Head of caudate nucleus (tissue), 42 donors: ENCODE measurements around the gene TBC1D19.
"Not testable (repeated sequence)": the region's sequence is repeated elsewhere in the genome, so short reads cannot be mapped to it uniquely, and the experiment has no call there.

ENCODE experiments used
- DNase-seq, 42 donors: peaks; one replicate each; pipeline versions ENCODE4 v3.0.0 to v3.0.0-alpha.2; 2020 to 2021; ENCODE audit warnings: mixed read lengths in 7 of 42
- intact Hi-C: fragments of 100-400 bp; cut with DNase I; formaldehyde crosslinking; loops from one replicate; pipeline ENCODE4 v1.15.0; 2022

The TBC1D19 gene

DNA sequence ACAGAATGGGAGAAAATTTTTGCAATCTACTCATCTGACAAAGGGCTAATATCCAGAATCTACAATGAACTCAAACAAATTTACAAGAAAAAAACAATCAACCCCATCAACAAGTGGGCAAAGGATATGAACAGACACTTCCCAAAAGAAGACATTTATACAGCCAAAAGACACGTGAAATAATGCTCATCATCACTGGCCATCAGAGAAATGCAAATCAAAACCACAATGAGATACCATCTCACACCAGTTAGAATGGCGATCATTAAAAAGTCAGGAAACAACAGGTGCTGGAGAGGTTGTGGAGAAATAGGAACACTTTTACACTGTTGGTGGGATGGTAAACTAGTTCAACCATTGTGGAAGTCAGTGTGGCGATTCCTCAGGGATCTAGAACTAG is 9.7 kb downstream of the TBC1D19 start:
- not testable (repeated sequence) for DNase-seq

DNA sequence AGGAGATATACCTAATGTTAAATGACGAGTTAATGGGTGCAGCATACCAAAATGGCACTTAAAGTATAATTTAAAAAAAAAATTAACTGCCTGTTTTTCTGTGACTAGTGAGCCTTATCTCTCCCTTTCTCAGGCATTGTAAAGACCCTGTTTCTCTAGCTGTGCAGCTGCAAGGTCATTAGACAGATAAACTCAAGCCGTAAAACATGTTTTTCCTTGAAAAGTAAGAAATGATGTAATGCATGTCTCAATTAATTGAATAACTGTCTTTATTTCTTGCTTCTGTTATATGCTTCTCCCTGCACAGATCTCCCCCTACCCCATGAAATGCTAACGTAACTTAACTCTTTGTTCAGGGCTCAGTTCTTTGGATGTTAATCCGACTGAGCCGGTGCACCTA is 10.5 kb downstream of the TBC1D19 start:
- intact Hi-C loops = no loop called here
- no peak for DNase-seq

More for the DNA sequence above, 9.7 kb downstream of the TBC1D19 start:
- intact Hi-C loops = not testable (repeated sequence)

- intact Hi-C loops = no loop called here
- DNase-seq = no peak
Measured at GRCh38 chr4:26594778-26595177, 10.9 kb downstream of the TBC1D19 start.

GRCh38 chr4:26596843-26597242 is 13.0 kb downstream of the TBC1D19 start:
- no peak for DNase-seq
- intact Hi-C loops = no loop called here

- no peak for DNase-seq
- intact Hi-C loops = no loop called here
Measured at GRCh38 chr4:26601204-26601603, 17.3 kb downstream of the TBC1D19 start.

DNA sequence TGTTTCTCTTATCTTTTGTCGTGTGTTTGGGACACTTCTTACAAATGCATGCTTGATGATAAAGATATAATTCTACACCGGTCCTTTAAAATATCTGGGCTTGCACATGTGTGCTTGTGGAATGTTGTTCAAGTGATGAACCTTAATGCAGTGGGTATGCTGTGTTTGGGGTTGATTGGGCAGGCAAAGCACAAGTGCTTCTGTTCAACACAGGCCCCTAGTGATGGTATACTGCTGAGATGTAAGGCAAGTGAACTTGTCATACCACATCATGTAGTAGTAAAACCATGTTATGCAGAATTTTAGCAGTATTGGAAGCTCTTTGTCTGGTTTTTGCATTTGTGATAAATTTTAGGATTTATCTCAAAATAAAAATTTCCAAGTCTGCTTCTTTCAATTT is 23.9 kb downstream of the TBC1D19 start:
- DNase-seq = no peak
- intact Hi-C loops = no loop called here

GRCh38 chr4:26609391-26609790 is 25.5 kb downstream of the TBC1D19 start:
- no peak for DNase-seq
- intact Hi-C loops = no loop called here

- intact Hi-C loops = no loop called here
- DNase-seq = no peak
Measured at GRCh38 chr4:26609868-26610267, 26.0 kb downstream of the TBC1D19 start.

- no peak for DNase-seq
- intact Hi-C loops = no loop called here
Measured at GRCh38 chr4:26611372-26611771, 27.5 kb downstream of the TBC1D19 start.

DNA sequence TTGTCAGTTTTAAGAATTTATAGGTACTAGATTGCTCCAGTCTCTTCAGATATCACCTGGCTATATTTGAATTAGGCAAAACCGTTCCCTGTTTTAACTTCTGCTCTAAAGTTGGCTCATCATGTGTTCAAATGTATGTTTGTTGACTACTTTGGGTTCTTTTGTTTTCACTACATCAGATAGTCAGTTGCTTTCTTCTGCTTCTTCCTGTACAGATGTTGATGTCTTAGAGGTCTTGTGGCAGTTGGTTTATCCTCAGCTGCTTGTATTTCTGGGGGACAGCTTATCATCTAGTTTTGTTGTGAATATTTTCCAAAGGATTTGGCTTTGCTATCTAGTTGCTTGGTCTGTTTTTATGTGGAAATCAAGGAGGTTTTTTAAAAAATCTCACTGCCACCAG is 28.0 kb downstream of the TBC1D19 start:
- DNase-seq = no peak
- intact Hi-C loops = no loop called here

- DNase-seq = no peak
- intact Hi-C loops = no loop called here
Measured at GRCh38 chr4:26613237-26613636, 29.4 kb downstream of the TBC1D19 start.

DNA sequence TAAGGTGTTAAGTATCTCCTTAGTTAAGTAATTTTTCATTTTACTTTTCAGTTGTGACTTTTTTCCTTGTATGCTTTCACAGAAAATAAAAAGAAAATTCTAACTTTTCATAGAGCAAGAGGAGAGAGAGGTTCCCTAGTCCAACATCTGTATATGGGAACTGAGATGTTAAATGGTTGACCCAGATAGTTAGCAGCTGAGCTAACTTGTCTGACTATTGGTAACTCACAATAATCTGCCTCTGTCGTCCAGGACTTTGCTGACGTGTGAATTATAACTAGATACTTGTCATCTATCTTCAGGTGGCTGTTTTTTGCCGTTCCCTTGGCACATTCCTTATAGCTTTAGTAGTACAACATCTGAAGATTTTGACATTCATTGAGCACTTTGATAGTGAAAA is 29.9 kb downstream of the TBC1D19 start:
- no peak for DNase-seq
- intact Hi-C loops = no loop called here

DNA sequence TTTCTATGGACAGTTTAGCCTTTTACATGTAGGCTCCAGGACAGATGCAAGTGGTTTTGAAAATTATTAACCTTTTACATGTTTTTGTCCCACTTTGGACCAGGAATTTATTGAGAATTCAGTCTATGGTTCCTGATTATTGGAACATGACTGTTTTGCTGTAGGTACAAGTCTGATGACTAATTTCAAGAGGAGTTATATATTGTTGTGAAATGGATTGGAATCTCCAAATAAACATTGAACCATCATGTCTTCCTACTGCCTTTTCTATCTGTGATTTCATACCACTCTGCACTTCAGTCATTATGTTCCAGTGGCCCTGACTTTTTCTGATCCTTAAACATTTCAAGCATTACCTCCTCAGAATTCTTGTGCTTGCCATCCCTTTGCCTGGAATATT is 35.9 kb downstream of the TBC1D19 start:
- intact Hi-C loops = no loop called here
- DNase-seq = no peak

- no peak for DNase-seq
- intact Hi-C loops = no loop called here
Measured at GRCh38 chr4:26621366-26621765, 37.5 kb downstream of the TBC1D19 start.

- intact Hi-C loops = no loop called here
Measured at GRCh38 chr4:26622913-26623312, 39.0 kb downstream of the TBC1D19 start.

GRCh38 chr4:26626658-26627057 is 42.8 kb downstream of the TBC1D19 start:
- DNase-seq, intact Hi-C loops: not testable (repeated sequence)

More at GRCh38 chr4:26622913-26623312, 39.0 kb downstream of the TBC1D19 start:
- DNase-seq = no peak

DNA sequence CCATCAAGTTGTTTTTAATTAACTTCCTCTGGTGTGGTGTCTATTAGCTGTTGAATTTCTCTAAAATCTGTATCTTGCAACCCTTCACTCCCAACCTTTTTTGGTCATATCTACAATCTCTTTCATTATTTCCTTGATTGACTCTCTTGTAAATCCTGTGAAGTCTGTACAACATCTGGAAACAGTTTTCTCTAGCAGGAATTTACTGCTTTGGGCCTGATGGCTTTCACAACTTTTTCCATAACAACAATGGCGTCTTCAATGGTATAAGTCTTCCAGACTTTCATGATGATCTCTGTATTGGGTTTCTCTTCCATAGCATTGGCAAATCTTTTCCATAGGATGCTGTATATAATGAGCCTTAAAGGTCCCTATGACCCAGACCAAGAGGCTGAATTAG is 49.0 kb downstream of the TBC1D19 start:
- DNase-seq = no peak
- intact Hi-C loops = no loop called here

- intact Hi-C loops = no loop called here
- DNase-seq = no peak
Measured at GRCh38 chr4:26634237-26634636, 50.4 kb downstream of the TBC1D19 start.

- intact Hi-C loops = no loop called here
- no peak for DNase-seq
Measured at GRCh38 chr4:26636458-26636857, 52.6 kb downstream of the TBC1D19 start.

- intact Hi-C loops = not testable (repeated sequence)
Measured at GRCh38 chr4:26640639-26641038, 56.8 kb downstream of the TBC1D19 start.

DNA sequence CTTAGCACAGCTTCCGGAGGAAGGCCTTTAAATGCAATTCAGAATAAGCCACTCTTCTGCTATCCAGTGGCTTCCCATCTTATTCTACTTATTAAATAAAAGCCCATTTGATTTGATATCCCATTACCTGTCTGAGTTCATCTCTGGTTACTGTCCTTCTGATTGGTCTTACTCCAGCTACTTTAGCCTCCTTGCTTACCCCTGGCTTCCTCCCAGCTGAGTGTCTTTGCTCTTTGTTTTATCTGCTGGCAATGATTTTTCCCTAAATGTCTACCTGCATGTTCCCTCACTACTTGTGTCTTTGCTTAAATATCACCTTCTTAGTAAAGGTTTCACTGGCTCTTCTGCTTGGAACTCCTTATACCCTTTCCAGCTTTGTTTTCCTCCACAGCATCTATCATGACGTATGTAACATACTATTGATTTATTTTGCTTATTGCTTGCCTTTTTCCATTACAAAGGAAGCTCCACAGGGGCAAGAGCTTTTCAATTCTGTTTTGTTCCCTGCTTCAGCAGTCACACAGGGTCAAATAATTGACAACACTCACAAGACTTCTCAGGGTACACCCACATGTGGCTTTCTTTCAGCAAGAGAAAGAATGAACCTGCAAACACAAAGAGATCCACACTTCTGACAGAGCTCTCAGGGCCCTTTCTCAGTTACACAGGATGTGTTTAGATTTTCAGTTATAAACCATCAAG is 63.8 kb downstream of the TBC1D19 start:
- intact Hi-C loops = no loop called here
- no peak for DNase-seq

More at GRCh38 chr4:26640639-26641038, 56.8 kb downstream of the TBC1D19 start:
- not testable (repeated sequence) for DNase-seq
